NCI-H524 treated with DMSO at 0.1 percent for 48 hours (cell line): ENCODE data around the gene KIF27.
"Not testable (repeated sequence)": the region's sequence is repeated elsewhere in the genome, so short reads cannot be mapped to it uniquely, and the experiment has no call there.

Source experiments
- DNase-seq: peaks from one replicate; lab custom pipeline; 2025; lab: John Stamatoyannopoulos, UW

The KIF27 gene

DNA sequence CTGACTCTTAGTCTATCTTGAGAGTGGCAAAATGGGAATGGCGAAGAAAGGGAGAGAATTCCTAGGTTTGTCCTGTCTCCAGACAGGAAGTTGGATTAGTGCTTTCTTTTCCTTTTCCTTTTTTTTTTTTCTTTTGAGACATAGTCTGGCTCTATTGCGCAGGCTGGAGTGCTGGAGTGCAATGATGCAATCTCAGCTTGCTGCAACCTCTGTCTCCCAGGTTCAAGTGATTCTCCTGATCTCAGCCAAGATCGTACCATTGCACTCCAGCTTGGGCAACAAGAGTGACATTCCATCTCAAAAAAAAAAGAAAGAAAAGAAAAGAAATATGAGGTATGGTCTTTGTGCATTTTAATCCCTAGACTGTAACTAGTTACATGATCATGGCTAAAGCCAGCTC is 12.6 kb upstream of the KIF27 start:
- DNase-seq, result no peak

DNA sequence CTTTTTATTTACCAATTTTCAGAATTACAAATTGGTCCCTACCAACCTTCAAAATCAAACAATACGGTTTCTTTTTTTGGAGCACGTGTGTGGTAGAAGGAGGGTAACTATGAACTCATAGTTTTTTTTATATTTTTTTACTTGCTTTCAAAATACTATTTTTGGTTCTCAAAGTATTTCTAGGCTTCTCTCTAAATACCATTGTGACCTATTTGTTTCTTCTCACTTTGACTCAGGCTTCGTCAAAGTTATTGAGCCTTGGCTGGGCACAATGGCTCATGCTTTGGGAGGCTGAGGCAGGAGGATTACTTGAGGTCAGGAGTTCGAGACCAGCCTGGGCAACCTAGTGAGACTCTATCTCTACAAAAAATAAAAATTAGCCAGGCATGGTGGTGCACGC is 11.6 kb upstream of the KIF27 start:
- no peak for DNase-seq

DNA sequence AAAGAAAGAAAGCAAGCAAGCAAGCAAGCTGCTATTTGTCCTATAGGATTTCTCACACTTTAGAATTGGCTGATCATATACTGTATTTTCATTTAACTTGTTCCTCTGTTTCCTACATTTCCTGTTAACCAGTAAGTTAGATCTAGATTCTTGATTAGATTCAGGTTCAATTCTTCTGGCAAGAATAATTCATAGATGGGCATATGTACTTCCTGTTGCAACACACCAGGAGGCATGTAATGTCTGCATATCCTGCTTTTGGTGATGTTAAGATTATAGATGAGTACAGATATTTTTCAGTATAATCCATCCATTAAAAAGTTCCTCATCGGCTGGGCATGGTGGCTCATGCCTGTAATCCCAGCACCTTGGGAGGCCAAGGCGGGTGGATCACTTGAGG is 10.8 kb upstream of the KIF27 start:
- DNase-seq, result no peak

DNA sequence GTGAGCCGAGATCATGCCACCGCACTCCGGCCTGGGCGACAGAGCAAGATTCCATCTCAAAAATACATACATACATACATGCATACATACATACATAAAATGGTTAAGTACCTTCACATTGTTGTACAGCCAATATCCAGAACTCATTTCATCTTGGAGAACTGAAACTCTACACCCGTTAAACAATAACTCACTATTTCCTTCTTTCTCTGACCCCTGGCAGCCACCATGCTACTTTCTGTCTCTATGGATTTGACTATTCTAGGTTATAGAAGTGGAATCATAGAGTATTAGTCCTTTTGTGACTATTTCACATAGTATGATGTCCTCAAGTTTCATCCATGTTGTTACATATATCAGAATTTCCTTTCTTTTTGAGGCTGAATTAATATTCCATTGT is 9.6 kb upstream of the KIF27 start:
- no peak for DNase-seq

DNA sequence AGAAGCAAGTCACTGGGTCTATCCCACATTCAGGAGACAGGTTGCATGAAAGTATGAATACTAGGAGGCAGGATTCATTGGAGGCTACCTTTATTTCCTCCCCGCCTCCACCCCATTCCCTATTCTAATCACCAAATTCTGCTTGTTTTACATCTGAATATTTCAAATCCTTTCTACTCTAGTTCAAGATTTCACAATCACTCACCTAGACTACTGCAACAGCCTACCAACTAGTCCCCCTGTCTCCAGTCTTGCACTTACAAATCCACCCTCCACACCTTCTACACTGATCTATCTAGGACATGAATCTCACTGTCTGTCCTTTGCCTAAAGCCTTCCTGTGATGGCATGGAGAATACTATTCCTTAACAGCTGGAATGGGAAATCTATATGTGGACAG is 6.4 kb upstream of the KIF27 start:
- no peak for DNase-seq

DNA sequence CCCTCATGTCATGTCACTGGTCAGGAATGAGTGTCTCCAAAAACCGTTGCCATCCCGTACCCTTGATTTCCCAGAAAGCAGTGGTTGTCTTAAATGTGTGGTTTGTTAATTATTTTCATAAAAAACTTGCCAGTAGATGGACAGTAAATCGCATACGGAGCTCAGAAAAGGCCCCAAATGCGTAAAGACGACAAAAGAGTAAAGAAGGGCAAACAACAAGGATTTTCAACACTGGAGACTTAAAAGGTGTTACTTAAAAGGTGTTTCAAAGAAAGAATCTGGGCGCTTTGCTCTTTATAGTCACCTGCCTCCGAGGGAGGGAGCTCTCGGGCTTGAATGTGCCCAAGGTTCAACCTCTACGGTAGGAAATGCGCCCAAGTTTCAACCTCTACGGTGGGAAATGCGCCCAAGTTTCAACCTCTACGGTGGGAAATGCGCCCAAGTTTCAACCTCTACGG is 734 bp downstream of the KIF27 start:
- no peak for DNase-seq

DNA sequence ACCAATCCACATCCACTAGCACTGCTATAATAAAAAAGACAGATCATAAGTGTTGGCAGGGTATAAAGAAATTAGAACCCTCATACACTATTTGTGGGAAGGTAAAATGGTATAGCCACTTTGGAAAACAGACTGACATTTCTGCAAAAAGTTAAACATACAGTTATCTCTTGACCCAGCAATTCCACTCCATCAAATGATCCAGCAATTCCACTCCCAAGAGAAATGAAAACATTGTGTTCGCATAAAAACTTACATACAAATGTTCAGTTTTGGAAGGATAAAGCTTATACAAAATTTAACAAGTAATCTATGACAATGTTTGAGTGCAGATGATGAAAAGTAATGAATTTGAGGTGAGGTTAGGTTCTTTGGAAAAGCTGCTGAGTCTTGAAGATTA is 2.1 kb downstream of the KIF27 start:
- no peak for DNase-seq

DNA sequence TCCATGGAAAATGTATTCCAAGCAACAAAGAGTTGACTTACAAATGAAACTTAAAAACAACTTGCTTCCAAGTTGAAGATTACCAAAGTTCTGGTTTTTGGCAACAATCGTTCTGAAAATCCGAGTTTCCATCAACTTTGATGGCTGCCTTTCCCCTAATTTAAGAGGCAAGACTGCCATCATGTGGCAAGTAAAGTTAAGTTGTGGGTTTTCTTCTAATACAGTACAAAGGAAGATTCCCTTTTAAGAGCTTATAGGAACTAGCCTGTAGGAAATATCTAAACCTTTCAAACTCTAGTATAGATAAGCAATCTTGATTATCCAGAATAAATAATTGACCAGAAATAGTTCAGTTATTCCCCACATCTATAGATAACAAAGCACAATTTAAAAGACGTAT is 9.0 kb downstream of the KIF27 start:
- not testable (repeated sequence) for DNase-seq

DNA sequence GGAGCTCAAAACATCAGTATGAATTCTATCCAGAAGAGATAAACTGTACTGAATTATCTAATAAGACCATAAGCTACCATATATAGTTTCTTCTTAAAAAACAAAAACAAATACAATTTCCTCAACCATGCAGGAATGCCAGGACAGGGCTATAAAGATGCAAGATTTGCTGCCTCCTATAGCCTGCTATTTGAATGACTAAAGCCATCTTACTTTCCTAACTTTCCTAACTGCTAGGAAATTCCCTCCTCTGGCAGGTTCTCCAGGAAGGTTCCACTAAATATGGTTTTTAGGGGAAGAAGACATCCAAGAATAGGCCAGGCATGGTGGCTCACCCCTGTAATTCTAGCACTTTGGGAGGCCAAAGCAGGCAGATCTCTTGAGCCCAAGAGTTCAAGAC is 15.1 kb downstream of the KIF27 start:
- no peak for DNase-seq

DNA sequence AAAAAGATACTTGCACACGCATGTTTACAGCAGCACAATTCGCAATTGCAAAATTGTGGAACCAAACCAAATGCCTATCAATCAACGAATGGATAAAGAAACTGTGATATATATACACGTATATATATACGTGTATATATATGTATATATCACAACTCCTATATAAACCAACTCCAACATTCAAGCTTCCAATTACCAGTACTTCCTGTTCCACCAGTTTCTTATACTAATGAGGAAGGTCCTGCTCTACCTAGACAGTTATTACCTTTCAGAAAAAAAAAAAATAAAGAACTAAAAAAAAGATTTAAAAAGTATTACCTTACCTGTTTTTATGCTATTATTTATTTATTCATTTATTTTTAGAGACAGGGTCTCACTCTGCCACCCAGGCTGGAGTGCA is 20.6 kb downstream of the KIF27 start:
- not testable (repeated sequence) for DNase-seq

DNA sequence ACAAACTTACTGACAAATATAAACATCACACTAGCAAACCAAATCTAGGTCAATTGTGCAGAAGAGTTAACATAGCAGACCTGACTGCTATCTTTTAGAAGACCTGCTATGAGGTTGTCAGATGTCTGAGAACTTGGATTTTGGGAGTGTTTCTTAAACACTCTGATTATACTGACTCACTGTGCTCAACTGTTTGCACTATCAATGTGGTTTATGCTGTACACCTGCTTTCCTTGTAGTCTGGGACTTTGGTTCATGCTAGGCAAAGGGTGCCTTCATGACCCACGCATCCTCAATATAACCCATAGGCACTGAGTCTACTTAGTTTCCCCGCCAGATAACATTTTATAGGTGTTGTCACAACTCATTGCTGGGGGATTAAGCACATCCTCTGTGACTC is 26.9 kb downstream of the KIF27 start:
- DNase-seq, result not testable (repeated sequence)

DNA sequence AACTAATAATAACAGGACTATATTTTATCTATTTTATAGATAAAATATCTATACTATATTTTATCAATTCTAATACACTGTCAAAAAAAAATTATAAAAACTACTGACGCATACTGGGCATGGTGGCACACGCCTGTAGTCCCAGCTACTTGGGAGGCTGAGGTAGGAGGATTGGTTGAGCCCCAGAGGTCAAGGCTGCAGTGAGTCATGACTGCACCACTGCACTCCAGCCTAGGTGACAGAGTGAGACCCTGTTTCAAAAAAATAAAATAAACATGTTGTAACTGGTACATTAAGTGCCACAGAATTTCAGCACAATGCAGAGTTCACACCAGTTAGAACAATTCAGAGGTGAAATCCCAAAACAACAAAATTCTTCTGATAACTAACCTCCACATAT is 34.7 kb downstream of the KIF27 start:
- DNase-seq, result not testable (repeated sequence)

DNA sequence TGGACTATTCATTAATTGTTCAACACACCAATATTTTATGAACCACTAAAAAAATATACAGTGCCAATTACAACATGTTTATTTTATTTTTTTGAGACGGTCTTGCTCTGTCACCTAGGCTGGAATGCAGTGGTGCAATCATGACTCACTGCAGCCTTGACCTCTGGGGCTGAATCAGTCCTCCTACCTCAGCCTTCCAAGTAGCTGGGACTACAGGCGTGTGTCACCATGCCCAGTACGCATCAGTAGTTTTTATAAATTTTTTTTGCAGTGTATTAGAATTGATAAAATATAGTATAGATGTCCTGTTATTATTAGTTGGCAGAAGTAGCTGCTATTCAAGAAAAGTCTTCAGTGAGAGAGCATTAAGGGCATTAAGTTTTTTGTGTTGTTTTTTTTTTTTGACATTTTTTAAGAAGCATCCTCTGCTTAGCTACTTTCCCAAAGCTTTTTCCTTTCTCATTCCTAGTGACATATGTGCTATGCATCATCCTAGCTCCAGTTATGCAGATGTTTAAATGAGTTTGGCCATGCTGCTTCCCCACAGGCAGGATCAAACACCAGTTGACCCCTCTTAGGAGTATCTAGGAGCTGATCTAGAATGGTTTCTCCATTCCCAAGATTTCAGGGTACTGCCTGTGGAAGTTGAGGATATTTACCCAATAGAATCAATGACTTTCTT is 35.5 kb downstream of the KIF27 start:
- DNase-seq, result not testable (repeated sequence)

DNA sequence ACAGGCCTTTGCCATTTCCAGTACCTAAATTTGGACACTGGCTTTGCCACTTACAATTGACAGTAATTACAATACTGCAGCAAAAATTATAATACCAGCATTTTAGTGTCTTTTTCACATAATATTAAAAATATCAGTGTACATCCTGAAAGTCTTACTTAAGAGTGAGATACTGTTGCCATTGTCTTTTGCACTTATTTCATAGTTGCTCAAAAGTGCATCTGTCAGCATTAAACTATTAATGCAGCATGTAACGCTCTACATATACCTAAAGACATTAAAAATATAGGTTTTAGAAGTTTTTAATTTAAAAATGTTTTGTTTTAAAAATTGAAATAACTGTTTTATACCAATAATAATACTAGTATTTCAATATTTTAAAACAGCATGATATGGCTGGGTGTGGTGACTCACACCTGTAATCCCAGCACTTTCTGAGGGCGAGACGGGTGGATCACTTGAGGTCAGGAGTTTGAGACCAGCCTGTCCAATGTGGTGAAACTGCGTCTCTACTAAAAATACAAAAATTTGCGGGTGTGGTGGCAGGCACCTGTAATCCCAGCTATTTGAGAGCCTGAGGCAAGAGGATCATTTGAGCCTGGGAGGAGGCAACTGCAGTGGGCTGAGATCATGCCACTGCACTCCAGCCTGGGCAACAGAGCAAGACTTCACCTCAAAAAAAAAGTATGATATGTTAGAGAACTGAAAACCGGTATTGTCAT is 39.4 kb downstream of the KIF27 start:
- not testable (repeated sequence) for DNase-seq

DNA sequence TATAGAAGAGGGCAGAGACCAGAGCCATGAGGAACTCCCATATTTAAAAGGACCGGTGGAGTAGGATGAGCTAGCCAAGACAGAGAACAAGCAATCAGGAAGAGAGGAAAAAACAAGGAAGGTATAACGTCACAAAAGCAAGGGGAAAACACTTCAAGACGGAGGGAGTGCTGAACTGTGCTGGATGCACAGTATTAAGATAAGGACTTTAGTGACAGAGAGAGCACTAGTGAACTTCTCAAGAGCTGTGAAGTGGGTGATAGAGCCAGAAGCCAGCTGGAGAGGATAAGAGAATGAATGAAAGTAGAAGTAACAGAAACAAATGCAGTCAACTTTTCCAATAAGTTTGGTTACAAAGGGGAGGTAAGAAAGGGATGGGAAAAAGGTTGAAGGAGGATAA is 45.7 kb downstream of the KIF27 start:
- DNase-seq, result not testable (repeated sequence)

DNA sequence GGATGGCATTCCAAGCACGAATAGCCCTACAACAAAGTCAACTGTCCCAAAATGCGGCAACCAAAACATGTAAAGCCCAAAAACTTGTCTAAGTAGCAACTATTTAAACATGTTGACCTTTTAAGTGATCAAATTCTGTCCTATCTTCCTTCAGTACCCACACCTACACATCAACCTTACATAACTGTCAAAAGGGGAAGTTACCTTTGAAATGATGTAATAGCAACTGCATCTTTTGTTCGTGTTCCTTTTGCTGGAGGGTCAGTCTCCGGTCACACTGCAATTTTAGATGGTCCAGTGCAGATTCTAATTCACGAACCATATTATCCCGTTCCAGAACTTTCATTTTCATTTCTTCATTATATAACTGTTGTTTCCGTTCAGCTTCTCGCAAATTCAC is 71.3 kb downstream of the KIF27 start:
- not testable (repeated sequence) for DNase-seq

DNA sequence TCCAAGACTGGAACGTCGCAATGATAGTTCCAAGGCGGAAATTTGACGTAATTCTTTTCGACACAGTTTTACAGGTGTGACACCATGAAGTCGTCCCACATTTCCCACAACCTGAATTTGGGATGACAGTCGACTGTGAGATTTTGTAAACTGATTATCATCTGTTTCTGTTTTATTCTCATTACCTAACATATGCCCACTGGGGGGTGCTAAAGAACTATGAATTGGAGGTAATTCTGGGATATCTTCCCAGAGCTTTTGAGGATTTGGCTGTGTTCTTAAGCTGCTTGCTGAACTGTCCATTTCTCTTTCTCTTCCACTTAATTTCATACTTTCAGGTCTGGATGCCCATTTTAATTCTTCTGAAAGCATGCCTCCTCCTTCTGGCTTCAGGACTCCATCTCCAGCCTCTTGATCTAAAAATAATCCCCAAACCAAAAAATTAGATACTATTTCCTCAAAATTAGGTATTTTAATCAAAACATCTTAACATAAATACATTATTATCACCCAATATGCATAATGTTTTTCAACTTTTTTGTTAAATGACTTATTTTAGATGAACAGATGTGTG is 84.1 kb downstream of the KIF27 start:
- DNase-seq, result not testable (repeated sequence)

DNA sequence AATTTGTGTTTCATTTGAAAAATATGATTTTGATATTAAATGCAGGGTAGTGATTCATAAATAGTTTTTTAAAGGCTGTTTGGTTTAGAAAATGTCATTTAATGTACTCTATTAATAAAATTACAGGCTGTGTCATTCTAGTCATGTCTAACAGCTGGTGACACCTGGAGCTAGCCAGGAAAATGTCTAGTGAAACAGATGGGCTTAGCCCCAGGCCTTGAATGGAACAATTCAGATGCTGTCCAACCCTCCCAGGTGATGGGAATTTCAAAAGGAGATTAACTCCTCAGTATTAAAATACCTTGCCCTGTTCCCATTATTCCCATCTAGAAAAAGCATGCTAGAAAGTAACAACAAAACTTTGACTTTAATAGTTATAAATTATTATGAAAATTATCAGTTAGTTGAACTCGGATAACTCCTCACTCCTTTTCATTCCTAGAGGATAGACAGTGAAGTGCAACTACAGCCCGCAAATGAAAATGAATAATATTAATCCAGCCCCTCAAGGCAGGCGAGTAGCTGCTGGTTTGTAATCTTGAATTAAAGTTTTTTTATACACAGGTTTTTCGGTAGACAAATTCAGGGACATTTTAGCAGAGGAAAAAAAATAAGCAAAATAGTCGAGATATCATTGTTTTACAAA is 90.7 kb downstream of the KIF27 start:
- not testable (repeated sequence) for DNase-seq

DNA sequence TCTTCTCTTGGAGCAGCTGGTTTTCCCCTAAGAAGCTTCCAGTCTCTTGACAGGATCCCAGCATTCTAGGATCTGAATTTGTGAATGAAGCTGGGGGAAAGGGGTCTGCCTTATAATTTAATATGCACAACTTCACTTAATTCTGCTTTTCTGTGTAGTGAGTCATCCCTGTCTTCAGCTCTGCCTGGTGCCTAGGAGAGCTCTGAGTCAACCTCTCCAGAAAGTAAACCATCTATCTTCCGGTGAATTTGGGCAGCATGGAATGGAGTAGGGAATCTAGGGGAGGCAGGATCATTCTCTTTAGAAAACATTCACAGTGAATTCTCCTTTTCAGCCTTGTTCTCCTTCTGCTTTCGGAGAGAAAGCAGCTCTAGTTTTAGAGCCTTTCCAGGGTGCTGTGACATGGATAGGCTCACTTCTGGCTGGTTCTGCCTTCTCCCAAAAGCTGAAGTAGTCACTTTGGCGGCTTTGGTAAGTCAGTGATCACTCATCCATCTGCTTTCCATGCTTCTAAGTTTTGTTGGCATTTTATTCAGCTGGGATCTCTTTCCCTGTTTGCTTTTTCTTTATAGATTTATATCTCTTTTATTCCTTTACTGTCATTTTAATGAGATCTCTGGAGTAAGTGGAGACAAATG is 96.1 kb downstream of the KIF27 start:
- DNase-seq, result not testable (repeated sequence)

DNA sequence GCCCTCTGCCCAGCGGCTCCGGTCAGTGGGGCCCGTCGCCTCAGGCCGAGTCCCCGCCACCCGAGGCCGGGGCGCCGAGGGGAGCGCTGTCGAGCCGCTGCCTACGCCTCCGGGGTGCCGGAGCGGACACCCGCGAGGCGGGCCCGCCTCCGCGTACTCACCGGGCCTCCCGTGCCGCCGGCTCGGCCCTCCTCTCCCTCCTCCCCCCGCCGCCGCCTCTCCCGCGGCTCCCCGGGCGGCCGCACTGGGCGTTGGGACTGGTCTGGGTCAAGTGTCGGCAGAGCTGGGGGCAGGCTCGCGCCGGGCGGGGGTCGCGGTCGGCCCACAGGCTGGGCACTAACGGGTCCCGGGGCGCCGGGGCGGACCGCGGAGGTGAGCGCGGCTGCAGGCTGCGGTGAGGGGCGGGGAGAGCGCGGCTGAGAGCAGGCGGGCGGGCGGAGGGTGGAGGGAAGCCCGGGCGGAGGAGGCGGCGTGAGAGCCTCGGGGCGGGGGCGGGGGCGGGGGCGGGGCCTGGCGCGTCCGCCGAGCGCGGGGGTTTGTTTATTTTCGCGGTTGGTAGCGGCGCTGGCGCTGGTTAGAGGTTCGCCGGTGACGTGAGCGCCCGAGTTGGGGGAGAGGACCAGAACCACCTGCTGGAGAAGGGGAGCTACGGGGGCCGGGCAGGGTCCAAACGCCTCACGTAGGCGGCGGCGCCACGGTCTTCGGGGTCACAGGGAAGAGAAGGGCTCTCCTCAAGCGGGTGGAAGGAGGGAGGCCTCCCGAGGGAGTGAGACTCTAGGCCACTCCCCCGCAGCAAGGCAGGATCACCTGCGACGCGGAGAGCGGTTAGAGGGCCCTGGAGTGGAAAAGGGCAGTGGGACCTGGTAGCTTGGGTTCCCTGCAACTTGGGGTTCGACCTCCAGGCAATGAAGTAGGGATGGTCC is 103.6 kb downstream of the KIF27 start, which contains the start of gene GKAP1:
Gene GKAP1 (minus strand): TSS at position 414 of the 923 bp plus-strand sequence. CDS start 11,252 bp downstream, outside the sequence.
- DNase-seq, result not testable (repeated sequence)

DNA sequence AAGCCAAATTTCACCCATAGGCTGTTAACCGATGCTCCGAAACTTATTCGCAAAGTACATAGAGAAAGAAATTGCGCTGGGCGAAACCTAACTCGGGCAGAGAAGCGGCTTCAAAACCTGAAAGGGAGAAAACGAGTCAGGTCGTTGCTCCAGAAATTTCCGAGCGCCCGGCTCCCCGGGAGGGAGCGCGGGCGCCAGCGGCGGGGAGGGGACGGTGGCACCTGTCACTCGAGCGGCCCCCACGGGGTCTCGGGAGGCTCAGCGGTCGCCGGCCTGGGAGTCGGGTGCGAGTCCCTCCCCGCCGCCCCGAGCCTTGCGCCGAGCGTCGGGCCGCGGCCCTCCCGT is 104.2 kb downstream of the KIF27 start:
- DNase-seq, result not testable (repeated sequence)
